Muscle layer of colon (tissue), 2 donors: ENCODE measurements around the gene TBC1D22A.

Experiments
- H3K27ac ChIP-seq: one replicate; pipeline ENCODE4 v1.7.0; 2013; ENCODE audit warnings: low read depth, mild to moderate bottlenecking, low read length, moderate library complexity
- H3K27me3 ChIP-seq, 2 donors: one replicate each; pipeline ENCODE4 v1.7.0; 2013; ENCODE audit warnings: low read length in 2 of 2, mild to moderate bottlenecking in 2 of 2; ENCODE audit not compliant: insufficient read depth in 2 of 2, control insufficient read depth in 1 of 2
- H3K36me3 ChIP-seq: one replicate; pipeline ENCODE4 v1.7.0; 2013; ENCODE audit warnings: mild to moderate bottlenecking, low read length; ENCODE audit not compliant: insufficient read depth
- H3K4me1 ChIP-seq: one replicate; pipeline ENCODE4 v1.7.0; 2013; ENCODE audit warnings: mild to moderate bottlenecking, low read length; ENCODE audit not compliant: insufficient read depth
- H3K4me3 ChIP-seq, 2 donors: one replicate each; pipeline ENCODE4 v1.7.0; 2013; ENCODE audit warnings: low read length in 2 of 2, low read depth in 1 of 2, mild to moderate bottlenecking in 1 of 2, moderate library complexity in 1 of 2
- H3K9ac ChIP-seq: one replicate; pipeline ENCODE4 v1.7.0; 2013; ENCODE audit warnings: low read length
- H3K9me3 ChIP-seq: one replicate; pipeline ENCODE4 v1.7.0; 2013; ENCODE audit warnings: mild to moderate bottlenecking, low read length
- donor health status: abdominal sarcoma.
- donor health status: Adenocarcinoma of cecum.

TBC1D22A gene

DNA sequence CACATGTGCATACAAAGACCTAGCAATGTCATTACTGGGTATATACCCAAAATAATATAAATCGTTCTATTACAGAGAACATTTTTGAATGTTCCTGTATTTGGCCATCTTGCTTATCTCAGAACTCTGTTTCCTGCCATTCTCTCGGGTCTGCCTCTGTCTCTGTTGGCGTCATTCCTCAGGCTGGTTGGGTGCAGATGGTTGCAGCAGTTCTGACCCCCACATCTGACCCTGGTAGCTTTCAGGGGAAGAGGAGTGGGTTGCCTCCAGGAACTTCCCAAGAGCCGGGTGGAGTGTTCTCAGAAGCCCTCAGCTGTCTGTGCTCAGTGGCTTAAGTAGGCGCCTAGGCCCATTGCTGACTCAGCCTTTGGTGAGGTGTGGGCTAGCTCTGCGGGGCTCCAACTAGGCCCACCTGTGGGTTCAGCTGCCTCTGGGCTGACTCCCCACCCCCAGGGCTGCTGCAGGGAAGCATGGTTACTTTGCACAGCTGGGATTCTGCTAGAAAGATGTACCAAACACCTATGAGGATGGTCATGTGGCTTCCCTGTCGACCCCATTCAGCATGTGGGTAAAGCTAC is 114.0 kb downstream of the TBC1D22A start:
- H3K4me3 ChIP-seq, result no peak overlapping the region

DNA sequence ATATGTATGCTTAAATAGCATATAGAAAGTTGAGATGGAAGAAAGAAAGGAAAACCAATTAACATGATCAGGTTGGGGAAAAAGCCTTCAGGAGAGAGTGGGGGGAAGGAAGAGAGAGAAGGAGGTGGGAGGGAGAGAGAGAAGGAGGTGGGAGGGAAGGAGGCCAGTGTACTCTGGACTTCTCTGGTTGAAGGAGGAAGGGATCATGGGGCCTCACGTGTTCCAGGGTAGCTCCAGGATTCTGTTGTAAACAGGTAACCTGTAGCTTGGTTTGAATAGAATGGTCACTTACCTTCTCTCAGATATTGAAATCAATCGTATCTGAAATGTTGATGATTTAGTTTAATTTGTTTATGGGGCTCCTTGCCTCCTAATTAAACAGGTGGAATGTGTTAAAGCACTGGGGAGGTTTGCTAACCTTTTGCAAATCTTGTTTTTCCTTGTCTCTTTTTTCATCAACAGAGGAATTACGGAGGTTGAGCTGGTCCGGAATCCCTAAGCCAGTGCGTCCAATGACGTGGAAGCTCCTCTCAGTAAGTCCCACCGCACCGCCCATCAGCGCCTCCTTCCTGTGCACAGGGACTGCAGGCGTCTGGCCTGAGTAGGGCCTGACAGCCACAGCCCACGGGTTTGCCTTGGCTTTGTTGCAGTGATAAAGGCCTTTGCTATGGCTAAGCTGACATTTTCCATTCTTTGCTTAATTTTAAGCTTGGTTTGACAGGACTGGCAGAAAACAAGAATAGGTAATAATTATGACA is 115.9 kb downstream of the TBC1D22A start:
- Histone ChIP-seq H3K27me3 (no peaks in the 10 kb centered on the region), H3K9ac (no peak overlapping the region), H3K36me3 (no peaks in the 10 kb centered on the region)

More for the DNA sequence above, 114.0 kb downstream of the TBC1D22A start:
- Histone ChIP-seq H3K9me3 (peaks cover 2% of the 10 kb centered on the region), H3K9ac (no peak overlapping the region), H3K27ac (no peak overlapping the region), H3K36me3 (no peaks in the 10 kb centered on the region), H3K4me1 (no peaks in the 10 kb centered on the region), H3K27me3 (no peaks in the 10 kb centered on the region)

DNA sequence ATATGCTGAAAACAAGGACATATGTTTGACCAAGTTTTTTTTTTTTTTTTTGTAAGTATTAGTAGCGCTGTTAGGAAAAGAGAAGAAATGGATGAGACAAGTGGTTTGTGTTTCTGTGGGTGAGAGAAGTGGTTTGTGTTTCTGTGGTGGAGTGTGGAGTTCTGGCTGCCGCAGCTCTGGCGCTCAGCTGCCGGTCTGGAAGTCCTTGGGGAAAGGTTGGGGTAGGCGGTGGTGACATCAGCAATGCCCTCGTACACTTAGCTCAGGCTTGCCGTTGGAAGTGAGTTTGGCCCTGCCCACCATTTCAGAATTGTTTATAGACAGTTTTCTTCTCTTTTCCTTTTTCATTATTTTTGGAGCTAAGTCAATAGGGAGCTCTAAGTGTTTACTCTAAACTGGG is 116.6 kb downstream of the TBC1D22A start:
- Histone ChIP-seq H3K9ac (no peak overlapping the region), H3K36me3 (no peaks in the 10 kb centered on the region), H3K9me3 (no peaks in the 10 kb centered on the region), H3K27ac (no peak overlapping the region), H3K27me3 (no peaks in the 10 kb centered on the region), H3K4me1 (no peaks in the 10 kb centered on the region), H3K4me3 (no peak overlapping the region)

More for the DNA sequence above, 115.9 kb downstream of the TBC1D22A start:
- no peaks in the 10 kb centered on the region for H3K9me3 ChIP-seq
- no peaks in the 10 kb centered on the region for H3K4me1 ChIP-seq
- H3K4me3 ChIP-seq, result no peak overlapping the region
- no peak overlapping the region for H3K27ac ChIP-seq

DNA sequence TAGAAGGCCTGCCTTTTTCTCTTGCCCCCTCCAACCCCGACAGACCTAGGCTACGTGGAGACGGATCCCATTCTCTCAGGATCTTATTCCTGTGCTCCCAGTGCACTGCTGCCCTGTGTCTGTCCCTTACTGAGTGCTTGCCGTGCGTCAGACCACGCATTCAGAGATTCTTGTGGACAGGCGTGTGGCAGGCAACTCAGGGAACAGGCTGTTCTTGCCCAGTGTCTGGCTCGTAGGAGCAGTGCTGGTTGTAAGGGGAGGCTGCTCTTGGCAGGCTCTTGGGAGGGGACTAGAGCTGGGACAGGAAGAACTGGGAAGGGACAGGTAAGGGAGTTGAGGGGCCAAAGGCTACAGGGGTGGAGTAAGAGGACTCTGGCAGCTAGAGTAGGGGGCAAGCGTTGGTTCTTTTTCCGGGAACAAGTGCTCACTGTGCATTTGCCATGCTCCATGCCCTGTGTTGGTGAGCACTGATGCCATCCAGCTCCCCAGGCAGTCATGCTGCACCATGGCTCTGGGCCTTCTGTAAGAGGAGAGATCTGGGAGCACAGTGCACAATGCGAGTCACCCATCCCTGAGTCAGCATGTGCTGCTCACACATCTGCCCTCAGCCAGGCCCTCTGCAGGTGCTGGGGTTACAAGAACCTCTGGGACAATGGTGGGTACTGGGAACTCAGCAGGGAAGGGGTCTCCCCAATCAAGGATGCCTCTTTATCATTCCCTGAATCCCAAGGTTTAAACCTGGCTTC is 119.1 kb downstream of the TBC1D22A start:
- H3K9ac ChIP-seq, result no peak overlapping the region
- H3K27ac ChIP-seq, result no peak overlapping the region
- no peaks in the 10 kb centered on the region for H3K36me3 ChIP-seq
- no peaks in the 10 kb centered on the region for H3K27me3 ChIP-seq
- no peaks in the 10 kb centered on the region for H3K4me1 ChIP-seq
- no peak overlapping the region for H3K4me3 ChIP-seq
- no peaks in the 10 kb centered on the region for H3K9me3 ChIP-seq

DNA sequence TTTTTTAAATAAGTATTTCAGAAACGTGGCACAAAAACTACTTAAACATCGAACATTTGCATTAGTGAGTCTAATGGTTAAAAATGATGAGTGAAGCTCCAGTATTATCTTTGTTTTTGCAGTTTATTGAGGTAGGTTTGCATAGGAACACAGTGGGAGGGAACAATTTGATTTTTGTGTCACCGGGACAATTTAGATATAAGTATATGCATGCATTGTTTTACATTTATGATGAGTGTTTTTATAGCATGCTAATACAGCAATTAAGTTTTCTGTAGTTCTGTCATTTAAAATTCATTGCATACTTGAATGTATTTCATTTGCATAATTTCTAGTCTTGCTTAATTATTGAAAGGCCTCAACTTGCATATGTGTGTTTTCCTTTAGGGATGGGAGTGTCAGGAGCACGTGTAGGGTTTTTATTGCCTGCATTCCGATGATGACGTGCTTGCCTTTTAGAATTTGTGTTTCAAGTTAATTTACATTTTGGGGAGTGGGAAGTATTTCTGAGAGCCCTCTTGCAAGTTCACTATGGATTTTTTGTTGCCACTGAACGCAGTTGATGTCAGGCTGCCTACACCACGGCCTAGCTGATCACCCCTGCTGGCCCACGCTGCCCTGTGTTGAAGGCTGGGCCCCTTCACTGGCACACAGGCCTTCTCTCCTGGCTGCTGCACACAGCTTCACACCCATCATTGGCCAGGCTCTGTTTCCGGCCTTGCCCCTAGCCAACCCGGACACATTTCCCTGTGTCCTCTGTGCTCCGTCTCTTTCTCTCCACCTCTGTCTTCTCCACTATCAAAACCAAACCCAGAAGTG is 120.9 kb downstream of the TBC1D22A start:
- no peaks in the 10 kb centered on the region for H3K27me3 ChIP-seq
- no peak overlapping the region for H3K9ac ChIP-seq
- no peaks in the 10 kb centered on the region for H3K36me3 ChIP-seq
- H3K4me1 ChIP-seq, result no peaks in the 10 kb centered on the region
- H3K9me3 ChIP-seq, result no peaks in the 10 kb centered on the region
- no peak overlapping the region for H3K27ac ChIP-seq
- H3K4me3 ChIP-seq, result no peak overlapping the region

DNA sequence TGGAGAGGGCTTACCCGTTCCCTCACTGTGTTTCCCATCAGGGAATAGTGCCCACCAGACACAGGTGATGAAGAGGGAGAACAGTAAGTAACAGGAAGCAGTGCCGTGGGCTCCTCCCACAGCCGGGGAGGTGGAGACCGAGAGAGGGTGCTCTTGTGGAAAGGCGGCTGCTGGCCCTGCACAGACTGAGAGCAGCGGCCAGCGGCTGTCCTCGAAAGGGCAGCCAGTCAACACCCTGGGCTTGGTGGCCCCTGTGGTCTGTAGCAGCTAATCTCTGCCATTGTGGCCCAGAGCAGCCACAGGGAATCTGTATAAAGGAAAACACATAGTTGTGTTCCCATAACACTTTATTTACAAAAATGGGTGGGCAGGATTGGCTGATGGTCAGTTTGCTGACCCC is 121.9 kb downstream of the TBC1D22A start:
- no peak overlapping the region for H3K9ac ChIP-seq
- H3K36me3 ChIP-seq, result no peaks in the 10 kb centered on the region
- no peaks in the 10 kb centered on the region for H3K4me1 ChIP-seq
- no peaks in the 10 kb centered on the region for H3K9me3 ChIP-seq
- no peak overlapping the region for H3K4me3 ChIP-seq
- H3K27me3 ChIP-seq, result no peaks in the 10 kb centered on the region
- H3K27ac ChIP-seq, result no peak overlapping the region

DNA sequence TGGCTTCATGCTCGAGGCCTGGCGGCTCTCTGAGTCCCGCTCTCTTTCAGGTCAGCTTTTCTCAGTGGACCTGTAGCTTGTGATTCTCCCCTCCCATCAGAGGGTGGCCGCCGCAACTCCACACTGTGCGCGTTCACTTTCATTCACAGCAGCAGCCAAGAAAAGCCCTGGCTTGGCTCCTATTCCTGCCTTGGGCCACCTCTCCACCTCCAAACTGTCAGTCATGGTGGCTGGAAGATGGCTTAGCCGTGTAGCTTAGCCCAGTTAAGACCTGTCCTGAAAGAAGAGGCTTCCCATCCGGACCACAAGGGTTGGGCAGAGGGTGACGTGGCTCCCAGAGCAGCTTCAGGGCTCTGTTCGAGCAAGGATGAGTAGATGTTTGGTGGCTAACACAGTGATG is 125.5 kb downstream of the TBC1D22A start:
- Histone ChIP-seq H3K36me3 (peaks cover 5% of the 10 kb centered on the region), H3K27ac (no peak overlapping the region), H3K4me1 (no peaks in the 10 kb centered on the region), H3K27me3 (no peaks in the 10 kb centered on the region), H3K4me3 (no peak overlapping the region), H3K9ac (no peak overlapping the region), H3K9me3 (no peaks in the 10 kb centered on the region)

DNA sequence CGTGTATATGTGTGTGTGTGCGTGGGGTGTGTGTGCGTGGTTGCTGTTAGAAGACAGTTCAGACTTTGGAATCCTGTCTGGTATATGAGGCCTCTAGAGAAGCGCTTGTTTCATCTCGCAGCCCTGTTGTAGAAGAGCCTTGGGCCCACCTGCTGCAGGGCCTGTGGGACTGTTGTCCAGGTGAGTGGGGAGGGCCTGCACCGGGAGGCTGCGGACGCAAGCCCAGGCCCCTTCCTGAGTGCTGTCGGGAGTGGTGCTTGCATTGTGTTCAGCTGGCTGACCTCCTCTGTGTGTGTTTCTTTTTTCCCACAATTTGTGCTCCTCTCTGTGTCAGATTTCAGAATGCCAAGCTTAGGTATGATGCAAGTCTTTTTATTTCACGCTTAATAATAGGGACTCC is 128.4 kb downstream of the TBC1D22A start:
- no peak overlapping the region for H3K27ac ChIP-seq
- H3K4me3 ChIP-seq, result no peak overlapping the region
- no peaks in the 10 kb centered on the region for H3K27me3 ChIP-seq
- H3K9me3 ChIP-seq, result no peaks in the 10 kb centered on the region
- peaks cover 5% of the 10 kb centered on the region for H3K36me3 ChIP-seq
- peaks cover 13% of the 10 kb centered on the region for H3K4me1 ChIP-seq
- H3K9ac ChIP-seq, result no peak overlapping the region

DNA sequence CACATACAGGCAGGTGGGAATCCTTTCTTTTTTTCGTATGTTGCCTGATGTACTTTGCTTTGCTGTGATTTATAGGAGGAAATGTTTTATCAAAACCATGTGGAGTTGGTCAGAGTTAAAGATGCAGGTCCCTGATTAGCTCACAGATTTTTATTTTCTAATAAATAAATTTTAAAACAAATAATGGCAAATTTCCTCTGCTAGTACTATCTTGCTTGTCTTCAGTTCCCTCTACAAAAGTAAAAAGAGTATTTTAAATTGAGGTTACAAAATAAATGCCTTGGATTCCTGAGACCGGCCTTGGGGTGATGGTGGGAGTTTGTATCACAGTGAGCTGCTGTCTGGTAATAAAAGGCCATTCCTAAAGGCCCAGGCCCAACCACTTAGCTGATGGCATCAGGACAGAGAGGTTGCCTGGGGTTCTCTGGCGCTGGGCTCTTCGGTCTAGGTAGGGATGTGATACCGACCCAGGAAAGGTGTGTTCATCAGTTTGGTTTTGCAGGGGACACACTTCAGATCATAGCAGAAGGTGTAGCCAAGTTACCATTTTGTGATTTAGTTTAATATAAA is 129.0 kb downstream of the TBC1D22A start:
- H3K27ac ChIP-seq, result no peak overlapping the region
- H3K36me3 ChIP-seq, result peaks cover 5% of the 10 kb centered on the region
- H3K9me3 ChIP-seq, result no peaks in the 10 kb centered on the region
- H3K27me3 ChIP-seq, result no peaks in the 10 kb centered on the region
- no peak overlapping the region for H3K4me3 ChIP-seq
- no peak overlapping the region for H3K9ac ChIP-seq
- peaks cover 13% of the 10 kb centered on the region for H3K4me1 ChIP-seq

DNA sequence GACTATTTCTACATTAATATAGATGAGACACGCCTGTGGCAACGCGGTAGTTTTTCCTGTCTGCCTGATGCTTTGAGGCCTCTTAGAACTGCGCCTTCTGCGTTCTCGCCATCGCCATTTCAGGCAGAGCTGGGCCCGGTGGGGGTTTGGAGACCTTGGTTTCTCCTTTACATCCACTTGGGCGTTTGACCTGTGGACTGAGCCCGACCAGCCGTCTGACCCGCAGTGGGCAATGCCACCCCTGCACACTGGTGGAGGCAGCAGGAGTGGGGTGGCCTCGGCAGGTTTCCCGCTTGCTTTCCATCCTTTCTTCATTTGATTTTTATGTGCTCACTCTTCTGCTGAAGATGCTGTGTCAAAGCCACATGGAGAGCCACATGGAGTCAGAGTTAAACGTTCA is 130.4 kb downstream of the TBC1D22A start:
- H3K4me3 ChIP-seq, result no peak overlapping the region
- H3K9ac ChIP-seq, result no peak overlapping the region
- H3K36me3 ChIP-seq, result peaks cover 5% of the 10 kb centered on the region
- H3K27me3 ChIP-seq, result no peaks in the 10 kb centered on the region
- H3K9me3 ChIP-seq, result no peaks in the 10 kb centered on the region
- peaks cover 13% of the 10 kb centered on the region for H3K4me1 ChIP-seq
- H3K27ac ChIP-seq, result no peak overlapping the region
